DND-41 (cell line): Measurements from ENCODE around the gene SDR39U1.

Experiments used
- CTCF ChIP-seq: IDR thresholded peaks from 2 replicates; pipeline ENCODE4 v1.5.1; 2012; ENCODE audit warnings: borderline replicate concordance, low read length, moderate library complexity, mild to moderate bottlenecking; ENCODE audit not compliant: poor library complexity, severe bottlenecking; ENCODE audit errors: extremely low read depth
- EZH2 ChIP-seq: IDR thresholded peaks from 3 replicates; pipeline ENCODE4 v1.6.1; 2012; ENCODE audit warnings: borderline replicate concordance, low read depth, mild to moderate bottlenecking, moderate library complexity, low read length, inconsistent platforms; ENCODE audit not compliant: severe bottlenecking

DNA sequence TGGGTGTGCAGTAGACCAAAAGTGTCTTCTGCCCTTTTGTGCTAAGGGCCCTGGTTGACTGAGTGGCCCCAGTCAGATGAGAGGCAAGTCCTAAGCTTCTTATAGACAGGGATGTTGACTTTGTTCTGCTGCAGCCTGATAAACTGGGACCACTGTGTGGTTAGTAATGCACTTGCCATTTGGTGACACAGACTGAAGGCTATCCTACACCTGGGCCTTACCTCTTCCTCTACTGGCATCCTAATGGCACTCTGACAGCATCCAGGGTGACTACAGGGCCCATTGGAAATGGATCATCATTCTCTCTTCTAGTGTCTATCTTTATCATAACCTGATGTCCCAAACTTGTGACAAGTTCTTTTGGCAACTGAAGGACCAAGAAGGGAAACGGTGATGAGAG lies 3.3 kb downstream of the SDR39U1 start:
- TF ChIP-seq CTCF, result no peak
- no peak for TF ChIP-seq EZH2
